BJ (cell line): ENCODE data around the gene ADRB2. TPM values are rescaled to one million over a fixed set of nuclear protein-coding genes. Genes with fewer than 3 reads are reported as not detected.

Experiments
- CTCF ChIA-PET: fragments of 350-600 bp; formaldehyde crosslinking; extraction: SDS; loops from one replicate; lab custom pipeline; 2021; ENCODE audit warnings: antibody characterized with exemption, inconsistent platforms; lab: Yijun Ruan, JAX
- POLR2A ChIA-PET: fragments of 300-600 bp; sonication (Branson Sonifier 250); formaldehyde crosslinking; extraction: SDS; loops from one replicate; lab custom pipeline; 2021; ENCODE audit warnings: antibody characterized with exemption; lab: Charles Lee
- DNase-seq: peaks from one replicate; pipeline ENCODE4 v3.0.0-alpha.2; 2011; ENCODE audit warnings: low read depth
- H3K27me3 ChIP-seq: 2 replicates; pipeline ENCODE4 v1.6.0; 2011; ENCODE audit warnings: low read length; ENCODE audit not compliant: control insufficient read depth, insufficient read depth
- H3K36me3 ChIP-seq: 2 replicates; pipeline ENCODE4 v1.5.1; 2011; ENCODE audit warnings: low read length; ENCODE audit not compliant: control insufficient read depth, insufficient read depth
- H3K4me3 ChIP-seq: 2 replicates; pipeline ENCODE4 v1.5.1; 2011; ENCODE audit warnings: low read depth, mild to moderate bottlenecking, control low read depth, low read length
- CTCF ChIP-seq: IDR thresholded peaks from 2 replicates; pipeline ENCODE4 v1.5.1; 2011; ENCODE audit warnings: low read depth, mild to moderate bottlenecking, control low read depth, inconsistent platforms, low read length, moderate library complexity; ENCODE audit not compliant: insufficient read depth
- polyA plus RNA-seq: library from polyadenylated mRNA; depleted of rRNA; stranded (reverse); fragments of >200 nt; gene quantifications from 2 replicates; pipeline ENCODE4 v1.2.3, GENCODE V29; 2011

The ADRB2 gene
- polyA plus RNA-seq, 1 experiment = 0.64 TPM

DNA sequence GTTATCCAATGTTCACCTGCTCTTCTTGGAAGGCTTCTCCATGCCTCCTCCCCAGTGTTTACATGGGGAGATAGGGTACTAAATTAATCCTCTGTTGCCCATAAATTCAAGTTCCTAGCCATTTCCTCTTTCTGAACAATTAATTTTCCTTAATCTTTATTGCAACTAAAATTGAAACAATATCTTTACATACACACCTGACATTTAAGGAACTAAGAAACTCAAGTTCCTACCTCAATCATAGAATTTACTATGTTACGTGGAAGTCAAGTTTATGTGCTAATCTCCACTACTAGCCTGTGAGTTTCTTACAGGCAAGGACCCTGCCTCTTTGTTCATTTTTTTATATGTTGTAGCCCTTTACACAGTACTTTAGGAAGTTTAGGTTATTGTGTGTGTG is 10.1 kb upstream of the ADRB2 start:
- Histone ChIP-seq H3K36me3 (no peaks in the 10 kb centered on the region), H3K4me3 (no peak overlapping the region), H3K27me3 (no peaks in the 10 kb centered on the region)
- no peak for TF ChIP-seq CTCF
- CTCF ChIA-PET = interaction anchor here (1.4 kb wide), 1 partner anchor 190 kb away, joined by 4 read pairs; no protein-coding TSS in a partner anchor
- POLR2A ChIA-PET = no interaction called here
- no peak for DNase-seq

GRCh38 chr5:148816782-148817181 is 9.6 kb upstream of the ADRB2 start:
- Histone ChIP-seq H3K27me3 (no peaks in the 10 kb centered on the region), H3K4me3 (no peak overlapping the region), H3K36me3 (no peaks in the 10 kb centered on the region)
- ChIA-PET POLR2A (no interaction called here), CTCF (interaction anchor here (1.3 kb wide), 1 partner anchor 182 kb away, joined by 3 read pairs; no protein-coding TSS in a partner anchor)
- DNase-seq = no peak
- no peak for TF ChIP-seq CTCF

GRCh38 chr5:148817606-148818005 is 8.8 kb upstream of the ADRB2 start:
- TF ChIP-seq CTCF = no peak
- H3K36me3 ChIP-seq = no peaks in the 10 kb centered on the region
- H3K27me3 ChIP-seq = no peaks in the 10 kb centered on the region
- no peak overlapping the region for H3K4me3 ChIP-seq
- CTCF ChIA-PET = interaction anchor here (1.3 to 2.3 kb wide), 2 partner anchors 140 to 181 kb away, joined by 3 to 15 read pairs; no protein-coding TSS in a partner anchor
- POLR2A ChIA-PET = no interaction called here
- DNase-seq = no peak

DNA sequence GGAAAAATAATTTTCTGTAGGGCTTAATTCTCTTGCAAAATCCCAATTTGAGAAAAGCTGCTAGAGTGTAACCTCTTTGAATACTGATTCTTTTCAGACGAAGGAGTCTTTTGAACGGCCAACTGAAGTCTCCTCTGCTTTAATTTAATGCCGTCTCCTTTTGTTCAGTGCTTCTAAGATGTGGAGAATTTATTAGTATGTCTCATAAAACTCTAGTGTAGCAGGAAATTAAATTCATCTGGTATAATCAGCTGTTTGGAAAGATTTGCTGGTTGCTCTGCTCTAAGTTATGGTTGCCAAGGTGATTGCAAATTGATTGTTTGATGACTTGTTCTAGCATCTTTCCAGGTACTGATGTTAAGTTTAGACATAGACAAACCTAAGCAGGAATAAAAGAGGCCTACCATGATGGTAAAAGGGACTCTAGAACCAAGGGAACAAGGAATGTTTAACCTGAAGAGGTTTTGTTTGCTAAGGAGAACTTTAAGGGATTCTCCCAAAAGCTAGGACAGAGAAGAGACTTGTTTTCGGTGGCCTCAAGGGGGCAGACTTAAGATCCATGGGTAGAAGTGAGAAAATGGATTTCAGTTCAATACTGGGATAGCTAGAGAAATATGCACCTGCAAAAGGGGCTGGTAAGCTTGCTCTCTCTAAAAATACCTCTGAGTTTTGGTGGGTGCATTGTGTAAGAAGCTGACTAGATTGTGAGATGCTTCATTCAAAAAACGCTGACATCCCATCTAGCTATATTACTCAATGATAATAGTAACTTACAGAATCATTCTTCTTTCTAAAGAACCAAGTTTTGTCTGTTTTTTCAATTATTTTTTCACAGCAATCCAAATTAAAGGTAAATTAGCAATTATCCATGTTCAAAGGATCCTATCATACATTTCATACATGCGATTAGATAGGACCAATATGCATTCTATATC is 5.7 kb upstream of the ADRB2 start:
- Histone ChIP-seq H3K36me3 (no peaks in the 10 kb centered on the region), H3K27me3 (no peaks in the 10 kb centered on the region), H3K4me3 (no peak overlapping the region)
- DNase-seq = no peak
- CTCF ChIA-PET = interaction anchor here (0.6 to 3.7 kb wide), 46 partner anchors 9 to 1280 kb away, joined by 3 to 26 read pairs (median 4); no protein-coding TSS in a partner anchor
- POLR2A ChIA-PET = no interaction called here
- TF ChIP-seq CTCF = peak; percentile 73

- no peaks in the 10 kb centered on the region for H3K27me3 ChIP-seq
- no peak for DNase-seq
- ChIA-PET CTCF (interaction anchor here (3.1 kb wide), 1 partner anchor 134 kb away, joined by 10 read pairs; no protein-coding TSS in a partner anchor), POLR2A (no interaction called here)
- no peak overlapping the region for H3K4me3 ChIP-seq
- H3K36me3 ChIP-seq = no peaks in the 10 kb centered on the region
- TF ChIP-seq CTCF = no peak
Observed at GRCh38 chr5:148823871-148824270, 2.5 kb upstream of the ADRB2 start.
